Uterus (tissue), 4 donors: Measurements from ENCODE around the gene BAHCC1. TPM values are rescaled to one million over a fixed set of nuclear protein-coding genes. Genes with fewer than 3 reads are reported as not detected.

ENCODE experiments used
- DNase-seq, 2 donors: peaks; one replicate each; pipeline ENCODE4 v3.0.0-alpha.2; 2019 to 2020
- H3K27ac ChIP-seq, 2 donors: fragments of 200-600 bp; sonication (generic); 1 replicate in 1 of 2; 2 replicates in 1 of 2; pipeline ENCODE4 v1.5.1; 2016 to 2018
- H3K27me3 ChIP-seq, 2 donors: fragments of 200-600 bp; sonication (generic); one replicate each; pipeline ENCODE4 v1.5.1; 2018 to 2019; ENCODE audit warnings: control low read depth in 1 of 2
- H3K36me3 ChIP-seq, 2 donors: fragments of 200-600 bp; sonication (generic); one replicate each; pipeline ENCODE4 v1.5.1; 2019; ENCODE audit warnings: control low read depth in 1 of 2
- H3K4me1 ChIP-seq, 2 donors: fragments of 200-600 bp; sonication (generic); one replicate each; pipeline ENCODE4 v1.5.1; 2018 to 2019; ENCODE audit warnings: control low read depth in 1 of 2
- H3K4me3 ChIP-seq, 2 donors: fragments of 200-600 bp; sonication (generic); 1 replicate in 1 of 2; 2 replicates in 1 of 2; pipeline ENCODE4 v1.5.1; 2018 to 2019; ENCODE audit warnings: mild to moderate bottlenecking in 1 of 2
- H3K9me3 ChIP-seq, 2 donors: fragments of 200-600 bp; sonication (generic); one replicate each; pipeline ENCODE4 v1.5.1; 2019; ENCODE audit warnings: control low read depth in 1 of 2
- CTCF ChIP-seq, 4 experiments: fragments of 200-600 bp in 2 of 4; fragments of 450-650 bp in 2 of 4; sonication (generic) in 2 of 4; IDR thresholded peaks; one replicate each; pipeline ENCODE4 v1.5.1; 2016 to 2019; ENCODE audit warnings: antibody characterized with exemption in 4 of 4, mild to moderate bottlenecking in 2 of 4, moderate library complexity in 1 of 4
- POLR2A ChIP-seq, 2 donors: fragments of 450-650 bp; IDR thresholded peaks; one replicate each; pipeline ENCODE4 v1.6.1; 2016; ENCODE audit warnings: antibody characterized with exemption in 2 of 2, mild to moderate bottlenecking in 1 of 2, moderate library complexity in 1 of 2
- intact Hi-C: fragments of 100-400 bp; cut with DNase I; formaldehyde crosslinking; loops from one replicate; pipeline ENCODE4 v1.15.1; 2023; ENCODE audit warnings: low total_unique reads
- total RNA-seq, 4 donors: library from RNA; depleted of rRNA in 3 of 4; stranded (reverse); fragments of >200 nt in 3 of 4; gene quantifications; one replicate each; pipeline versions ENCODE4 v1.1.0 to v1.2.4, GENCODE V29; 2014 to 2023
- donor health status: DM: yes; HTN: yes; CAD: no.

Gene BAHCC1
- total RNA-seq, 4 donors from 2014 or later: 1.5 to 34.1 (median 8.5) TPM

DNA sequence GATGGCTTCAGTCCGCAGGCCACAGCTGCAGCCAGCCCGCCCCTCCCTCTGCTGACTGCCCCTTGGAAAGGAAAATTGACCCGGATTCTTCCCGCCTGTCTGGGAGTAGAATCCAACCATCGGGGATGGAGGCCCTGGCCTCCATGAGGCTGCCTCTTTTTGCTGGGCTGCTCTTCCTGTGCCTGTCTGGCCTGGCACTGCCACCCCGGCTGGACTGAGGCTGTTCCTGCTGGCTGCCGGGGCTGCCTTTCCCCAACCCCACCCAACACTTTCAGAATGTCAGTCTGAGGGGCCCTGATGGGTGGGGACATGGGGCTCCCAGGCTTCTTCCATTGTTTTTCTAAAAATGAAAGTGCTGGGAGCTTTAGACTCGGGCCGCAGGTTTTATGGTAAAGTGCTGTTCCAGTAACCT is 7.3 kb downstream of the BAHCC1 start:
- H3K27ac ChIP-seq: peak overlapping the region; percentile 97
- no peaks in the 10 kb centered on the region for H3K36me3 ChIP-seq
- H3K9me3 ChIP-seq: no peaks in the 10 kb centered on the region
- H3K4me1 ChIP-seq: peaks cover 0 to 36% of the 10 kb centered on the region in 2 donors
- TF ChIP-seq POLR2A (IDR thresholded peaks at IDR 0.05) (no peak), CTCF (IDR thresholded peaks at IDR 0.05) (no peak)
- no peaks in the 10 kb centered on the region for H3K27me3 ChIP-seq
- intact Hi-C loops: loop anchor here (10.0 kb wide), 1 partner anchor 108 kb away; the partner anchor contains the start of gene SLC38A10
- H3K4me3 ChIP-seq: no peak overlapping the region
- no peak for DNase-seq

DNA sequence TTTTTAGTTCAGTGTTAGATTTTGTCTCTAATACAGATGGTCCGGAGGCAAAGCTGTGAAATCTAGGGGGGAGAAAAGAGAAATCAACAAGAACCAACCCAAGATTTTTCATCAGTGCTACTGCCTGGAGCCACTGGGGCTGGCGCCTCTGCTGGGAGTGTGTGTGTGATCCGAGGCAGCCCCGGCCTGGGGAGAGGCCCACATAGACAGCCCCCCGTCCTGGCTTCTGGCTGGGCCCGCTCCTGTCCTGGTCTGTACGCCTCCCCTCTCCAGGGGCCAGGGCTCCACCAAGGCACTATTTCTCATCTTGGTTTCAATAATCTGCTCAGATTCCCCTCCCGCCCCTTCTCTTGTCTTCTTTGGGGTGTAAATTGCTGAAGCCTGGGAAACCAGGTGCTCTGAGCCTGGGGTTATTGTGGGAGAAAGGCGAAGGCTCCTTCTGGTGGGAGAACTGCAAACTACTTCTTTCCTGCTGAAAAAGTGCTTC is 7.8 kb downstream of the BAHCC1 start:
- TF ChIP-seq POLR2A (IDR thresholded peaks at IDR 0.05): no peak
- TF ChIP-seq CTCF (IDR thresholded peaks at IDR 0.05): peak in 2 of 4 experiments; percentile 13 to 23
- no peak for DNase-seq
- no peak overlapping the region for H3K4me3 ChIP-seq
- no peaks in the 10 kb centered on the region for H3K36me3 ChIP-seq
- peaks cover 0 to 36% of the 10 kb centered on the region in 2 donors for H3K4me1 ChIP-seq
- intact Hi-C loops: loop anchor here (10.0 kb wide), 1 partner anchor 108 kb away; the partner anchor contains the start of gene SLC38A10
- no peaks in the 10 kb centered on the region for H3K27me3 ChIP-seq
- H3K27ac ChIP-seq: peak overlapping the region; percentile 97
- H3K9me3 ChIP-seq: no peaks in the 10 kb centered on the region

GRCh38 chr17:81403671-81404534 is 8.6 kb downstream of the BAHCC1 start:
- H3K27ac ChIP-seq: peak overlapping the region; percentile 97
- TF ChIP-seq POLR2A (IDR thresholded peaks at IDR 0.05): peak in 1 of 2 donors; percentile 28
- TF ChIP-seq CTCF (IDR thresholded peaks at IDR 0.05): no peak
- H3K4me3 ChIP-seq: peak overlapping the region; percentile 2 to 30
- intact Hi-C loops: loop anchor here (10.0 kb wide), 1 partner anchor 109 kb away; the partner anchor contains the start of gene SLC38A10
- peaks cover 0 to 36% of the 10 kb centered on the region in 2 donors for H3K4me1 ChIP-seq
- no peaks in the 10 kb centered on the region for H3K27me3 ChIP-seq
- H3K9me3 ChIP-seq: no peaks in the 10 kb centered on the region
- DNase-seq: peak; percentile 76 to 79
- H3K36me3 ChIP-seq: no peaks in the 10 kb centered on the region

DNA sequence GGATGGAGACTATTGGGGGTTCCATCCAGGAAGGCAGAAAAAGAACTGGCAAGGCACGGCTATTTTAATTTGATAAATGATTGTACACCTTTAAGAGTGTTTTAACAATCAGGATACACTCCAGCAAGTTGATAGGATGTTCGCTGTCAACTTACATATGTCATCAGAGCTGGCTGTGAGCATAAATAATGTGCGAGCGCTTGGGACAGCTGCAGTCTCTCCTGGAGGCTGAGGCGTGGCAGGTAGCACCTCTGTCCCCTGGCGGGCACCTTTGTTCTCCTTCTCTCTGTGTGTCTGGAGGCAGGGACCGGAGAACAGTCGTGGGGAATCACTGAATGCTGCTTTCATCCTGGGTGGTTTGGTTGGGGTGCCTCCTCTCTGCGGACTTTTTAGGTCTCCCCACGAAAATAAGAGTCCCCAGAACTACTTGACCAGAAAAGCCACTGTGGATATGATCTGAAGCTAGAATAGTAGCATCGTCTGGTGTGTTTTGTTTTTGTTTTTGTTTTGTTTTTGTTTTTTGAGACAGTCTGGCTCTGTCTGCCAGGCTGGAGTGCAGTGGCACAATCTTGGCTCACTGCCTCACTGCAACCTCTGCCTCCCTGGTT is 9.4 kb downstream of the BAHCC1 start:
- H3K27me3 ChIP-seq: no peaks in the 10 kb centered on the region
- H3K9me3 ChIP-seq: no peaks in the 10 kb centered on the region
- peak in 1 of 2 donors; percentile 72 for DNase-seq
- no peak for TF ChIP-seq CTCF (IDR thresholded peaks at IDR 0.05)
- TF ChIP-seq POLR2A (IDR thresholded peaks at IDR 0.05): no peak
- peak overlapping the region; percentile 2 to 30 for H3K4me3 ChIP-seq
- H3K36me3 ChIP-seq: no peaks in the 10 kb centered on the region
- H3K4me1 ChIP-seq: peaks cover 0 to 36% of the 10 kb centered on the region in 2 donors
- intact Hi-C loops: loop anchor here (10.0 kb wide), 1 partner anchor 110 kb away; the partner anchor contains the start of gene SLC38A10
- H3K27ac ChIP-seq: peak overlapping the region; percentile 97
